Peyer's patch (tissue), 4 donors: ENCODE measurements around the gene ACD.

Source experiments
- POLR2A ChIP-seq, 2 donors: fragments of 450-650 bp; IDR thresholded peaks; one replicate each; pipeline ENCODE4 v1.5.1; 2017; ENCODE audit warnings: antibody characterized with exemption in 2 of 2, mild to moderate bottlenecking in 2 of 2, moderate library complexity in 2 of 2
- TF ChIP-seq, protein P1 (sequence below), 6 experiments: fragments of 450-650 bp in 4 of 6; fragments of 200-600 bp in 2 of 6; sonication (generic) in 1 of 6; IDR thresholded peaks; one replicate each; pipeline ENCODE4 v1.5.1; 2017 to 2019; ENCODE audit warnings: antibody characterized with exemption in 6 of 6, mild to moderate bottlenecking in 3 of 6, moderate library complexity in 1 of 6

DNA sequence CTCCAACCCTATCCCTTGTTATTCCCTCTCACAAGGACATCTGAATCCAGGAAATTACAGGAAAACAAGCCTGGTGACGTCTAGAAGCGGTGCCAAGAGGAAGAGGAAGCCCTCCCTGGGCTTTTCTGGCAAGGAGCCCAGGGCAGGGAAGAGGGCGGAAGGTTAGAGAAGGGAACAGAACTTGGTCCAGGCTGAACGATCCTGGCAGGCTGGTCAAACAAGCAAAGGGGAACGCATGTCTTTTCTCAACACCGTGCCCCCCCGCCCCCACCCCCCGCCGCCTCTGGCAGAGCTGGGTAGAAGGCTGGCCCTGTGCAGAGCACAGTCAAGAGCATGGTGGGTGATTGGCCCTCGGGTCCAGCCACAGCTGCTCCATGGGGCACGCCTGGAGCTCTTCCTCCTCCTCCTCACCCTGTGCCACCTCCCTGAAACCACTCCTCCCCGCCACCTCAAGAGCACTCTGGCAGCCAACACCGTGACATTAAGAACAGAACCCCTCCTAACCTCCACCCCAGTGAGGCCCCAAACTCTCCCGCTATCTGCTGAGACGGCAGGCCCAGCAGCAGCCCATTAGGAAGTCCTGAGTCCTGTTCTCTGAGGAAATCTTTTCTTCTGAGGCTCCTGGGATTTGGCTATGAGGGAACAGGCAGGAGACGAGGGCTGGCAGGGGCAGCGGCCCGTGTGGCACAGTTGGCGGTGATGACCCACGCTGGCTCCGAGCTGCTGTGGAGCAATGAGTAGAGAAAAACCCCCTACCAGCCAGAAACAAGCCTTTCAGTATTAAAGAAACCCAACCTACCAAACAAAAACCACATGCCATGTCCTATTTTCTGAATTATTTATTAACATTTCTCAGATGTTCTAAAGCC is 13.9 kb upstream of the ACD start:
- TF ChIP-seq, protein P1, sequence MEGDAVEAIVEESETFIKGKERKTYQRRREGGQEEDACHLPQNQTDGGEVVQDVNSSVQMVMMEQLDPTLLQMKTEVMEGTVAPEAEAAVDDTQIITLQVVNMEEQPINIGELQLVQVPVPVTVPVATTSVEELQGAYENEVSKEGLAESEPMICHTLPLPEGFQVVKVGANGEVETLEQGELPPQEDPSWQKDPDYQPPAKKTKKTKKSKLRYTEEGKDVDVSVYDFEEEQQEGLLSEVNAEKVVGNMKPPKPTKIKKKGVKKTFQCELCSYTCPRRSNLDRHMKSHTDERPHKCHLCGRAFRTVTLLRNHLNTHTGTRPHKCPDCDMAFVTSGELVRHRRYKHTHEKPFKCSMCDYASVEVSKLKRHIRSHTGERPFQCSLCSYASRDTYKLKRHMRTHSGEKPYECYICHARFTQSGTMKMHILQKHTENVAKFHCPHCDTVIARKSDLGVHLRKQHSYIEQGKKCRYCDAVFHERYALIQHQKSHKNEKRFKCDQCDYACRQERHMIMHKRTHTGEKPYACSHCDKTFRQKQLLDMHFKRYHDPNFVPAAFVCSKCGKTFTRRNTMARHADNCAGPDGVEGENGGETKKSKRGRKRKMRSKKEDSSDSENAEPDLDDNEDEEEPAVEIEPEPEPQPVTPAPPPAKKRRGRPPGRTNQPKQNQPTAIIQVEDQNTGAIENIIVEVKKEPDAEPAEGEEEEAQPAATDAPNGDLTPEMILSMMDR (IDR thresholded peaks at IDR 0.05) = no peak
- no peak for TF ChIP-seq POLR2A (IDR thresholded peaks at IDR 0.05)
